ENCODE data around the gene C6orf62. TPM values are rescaled to one million over a fixed set of nuclear protein-coding genes. Genes with fewer than 3 reads are reported as not detected.
"Not testable (repeated sequence)": the region's sequence is repeated elsewhere in the genome, so short reads cannot be mapped to it uniquely, and the experiment has no call there.

C6orf62 gene
- total and polyA plus RNA-seq, 8 donors: 33.7 to 85.6 (median 49.1) TPM

DNA sequence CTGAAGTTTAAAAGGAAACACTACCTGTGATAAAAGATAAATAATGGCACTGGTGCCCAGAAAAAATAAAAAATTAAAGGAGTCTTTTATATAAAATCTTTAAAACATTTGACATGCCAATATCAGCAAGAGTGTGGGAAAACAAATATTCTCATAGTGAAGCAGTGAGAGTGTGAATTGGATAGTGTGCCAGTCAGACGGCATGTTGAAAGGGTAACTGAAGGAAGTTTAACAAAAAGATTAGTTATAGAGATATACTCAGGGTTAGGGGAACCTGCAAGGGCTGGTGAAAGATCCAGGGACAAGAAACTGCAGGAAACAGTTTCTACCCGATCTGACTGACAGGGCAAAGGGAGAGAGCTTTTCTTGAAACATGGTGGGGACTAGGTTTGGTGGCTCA, 33.5 kb upstream of the C6orf62 start:
- H3K27me3 ChIP-seq: no peaks in the 10 kb centered on the region
- 8 to 17% methylated on average over 2 of the region's 2 CpGs for WGBS, 2 donors
- peak; percentile 43 to 91 (median 83) for ATAC-seq
- peaks cover 0 to 25% (median 7%) of the 10 kb centered on the region in 3 donors for H3K4me1 ChIP-seq
- H3K36me3 ChIP-seq: no peaks in the 10 kb centered on the region
- no peak overlapping the region for H3K4me3 ChIP-seq
- no peak for DNase-seq
- H3K9me3 ChIP-seq: no peaks in the 10 kb centered on the region
- no peak for FAIRE-seq
- TF ChIP-seq, protein P1, sequence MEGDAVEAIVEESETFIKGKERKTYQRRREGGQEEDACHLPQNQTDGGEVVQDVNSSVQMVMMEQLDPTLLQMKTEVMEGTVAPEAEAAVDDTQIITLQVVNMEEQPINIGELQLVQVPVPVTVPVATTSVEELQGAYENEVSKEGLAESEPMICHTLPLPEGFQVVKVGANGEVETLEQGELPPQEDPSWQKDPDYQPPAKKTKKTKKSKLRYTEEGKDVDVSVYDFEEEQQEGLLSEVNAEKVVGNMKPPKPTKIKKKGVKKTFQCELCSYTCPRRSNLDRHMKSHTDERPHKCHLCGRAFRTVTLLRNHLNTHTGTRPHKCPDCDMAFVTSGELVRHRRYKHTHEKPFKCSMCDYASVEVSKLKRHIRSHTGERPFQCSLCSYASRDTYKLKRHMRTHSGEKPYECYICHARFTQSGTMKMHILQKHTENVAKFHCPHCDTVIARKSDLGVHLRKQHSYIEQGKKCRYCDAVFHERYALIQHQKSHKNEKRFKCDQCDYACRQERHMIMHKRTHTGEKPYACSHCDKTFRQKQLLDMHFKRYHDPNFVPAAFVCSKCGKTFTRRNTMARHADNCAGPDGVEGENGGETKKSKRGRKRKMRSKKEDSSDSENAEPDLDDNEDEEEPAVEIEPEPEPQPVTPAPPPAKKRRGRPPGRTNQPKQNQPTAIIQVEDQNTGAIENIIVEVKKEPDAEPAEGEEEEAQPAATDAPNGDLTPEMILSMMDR (IDR thresholded peaks at IDR 0.05): no peak
- intact Hi-C loops (cut with DNase I): no loop called here
- peak overlapping the region in 2 of 4 donors; percentile 3 to 23 for H3K27ac ChIP-seq

DNA sequence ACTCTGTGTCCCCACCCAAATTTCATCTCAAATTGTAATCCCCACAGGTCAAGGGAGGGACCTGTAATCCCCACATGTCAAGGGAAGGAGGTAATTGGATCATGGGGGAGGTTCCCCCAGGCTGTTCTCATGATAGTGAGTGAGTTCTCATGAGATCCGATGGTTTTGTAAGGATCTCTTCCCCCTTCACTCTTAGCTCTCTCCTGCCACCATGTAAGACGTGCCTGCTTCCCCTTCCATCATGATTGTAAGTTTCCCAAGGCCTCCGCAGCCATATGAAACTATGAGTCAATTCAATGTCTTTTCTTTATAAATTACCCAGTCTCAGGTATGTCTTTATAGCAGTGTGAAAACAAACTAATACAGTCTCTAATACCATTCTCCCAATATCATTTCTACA, 31.9 kb upstream of the C6orf62 start:
- H3K27ac ChIP-seq; DNase-seq; intact Hi-C loops (cut with DNase I); ATAC-seq; H3K4me3 ChIP-seq; H3K9me3 ChIP-seq; FAIRE-seq; H3K36me3 ChIP-seq; H3K27me3 ChIP-seq: not testable (repeated sequence)
- 92 to 100% methylated on average over 3 of the region's 3 CpGs for WGBS, 2 donors
- H3K4me1 ChIP-seq: peaks cover 0 to 25% (median 7%) of the 10 kb centered on the region in 3 donors

DNA sequence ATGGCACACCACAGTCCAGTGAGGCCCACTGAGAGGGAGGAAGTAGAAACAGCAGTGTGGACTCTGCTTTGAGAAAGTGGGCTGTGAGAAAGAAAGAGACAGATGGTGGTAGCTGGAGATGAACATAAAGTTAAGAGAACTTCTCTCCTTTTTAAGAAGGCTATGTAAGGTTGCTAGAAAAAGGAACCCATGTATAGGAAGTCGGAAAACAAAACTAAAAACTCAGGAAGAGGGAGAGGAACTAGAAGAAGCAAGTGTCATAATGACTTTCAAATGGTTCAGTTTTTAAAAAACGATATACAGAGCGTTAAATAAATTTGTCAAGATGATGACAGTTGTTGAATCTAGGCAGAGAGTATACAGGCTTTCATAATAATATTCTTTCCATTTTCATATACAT, 30.3 kb upstream of the C6orf62 start:
- no peak overlapping the region for H3K27ac ChIP-seq

DNA sequence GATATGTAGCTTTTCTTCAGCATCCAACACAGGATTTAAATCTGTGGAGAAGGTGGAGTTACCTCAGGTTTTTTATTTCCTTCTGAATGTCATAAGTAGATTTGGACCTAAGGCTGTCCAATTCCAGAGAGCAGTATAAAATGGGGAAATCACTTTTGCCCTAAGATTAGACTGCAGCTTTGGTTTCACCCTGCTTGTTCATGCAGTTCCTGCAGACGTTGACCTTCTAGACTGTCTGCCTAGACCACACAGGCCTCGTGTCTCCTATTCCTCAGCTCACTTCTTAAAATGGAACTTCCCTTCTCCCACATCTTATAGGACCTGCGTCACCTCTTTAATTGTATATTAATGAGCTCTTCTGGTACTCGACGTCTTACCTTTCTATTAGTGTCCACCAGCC, 26.0 kb upstream of the C6orf62 start:
- 78 to 91% methylated on average over 5 of the region's 5 CpGs for WGBS, 2 donors
- Histone ChIP-seq H3K4me1 (peaks cover 0 to 10% (median 0%) of the 10 kb centered on the region in 3 donors), H3K27ac (peak overlapping the region in 1 of 4 donors; percentile 44), H3K36me3 (no peaks in the 10 kb centered on the region), H3K27me3 (no peaks in the 10 kb centered on the region), H3K4me3 (no peak overlapping the region), H3K9me3 (no peaks in the 10 kb centered on the region)
- ATAC-seq (peak in 2 of 4 donors; percentile 48 to 67), FAIRE-seq (no peak), DNase-seq (no peak)
- intact Hi-C loops (cut with DNase I): no loop called here
- TF ChIP-seq, protein P1 (IDR thresholded peaks at IDR 0.05): no peak

More for the DNA sequence above, 30.3 kb upstream of the C6orf62 start:
- H3K9me3 ChIP-seq: no peaks in the 10 kb centered on the region
- no peaks in the 10 kb centered on the region for H3K36me3 ChIP-seq
- DNase-seq (no peak), FAIRE-seq (no peak), ATAC-seq (no peak)
- no peaks in the 10 kb centered on the region for H3K27me3 ChIP-seq
- intact Hi-C loops (cut with DNase I): no loop called here
- H3K4me3 ChIP-seq: no peak overlapping the region
- peaks cover 0 to 20% (median 7%) of the 10 kb centered on the region in 3 donors for H3K4me1 ChIP-seq
- WGBS, 2 donors: 78 to 86% methylated on average over 3 of the region's 3 CpGs
- TF ChIP-seq, protein P1 (IDR thresholded peaks at IDR 0.05): no peak

DNA sequence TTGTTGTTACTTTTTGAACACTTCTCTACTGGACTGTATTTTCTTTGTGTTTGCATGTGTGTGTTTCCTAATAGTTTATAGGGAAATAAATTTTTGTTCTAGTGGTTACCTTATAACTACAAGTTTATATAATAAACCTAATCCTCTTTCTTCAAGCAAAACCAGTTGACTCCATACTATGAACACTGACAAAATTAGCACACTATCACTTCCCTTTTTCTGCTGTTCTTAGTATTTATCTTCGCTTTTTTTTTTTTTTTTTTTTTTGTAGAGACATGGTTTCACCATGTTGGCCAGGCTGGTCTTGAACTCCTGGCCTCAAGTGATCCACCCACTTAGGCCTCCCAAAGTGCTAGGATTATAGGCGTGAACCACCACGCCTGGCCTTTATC, 25.0 kb upstream of the C6orf62 start:
- H3K27ac ChIP-seq: peak overlapping the region in 2 of 4 donors; percentile 38 to 60
- no peak for DNase-seq
- H3K27me3 ChIP-seq: no peaks in the 10 kb centered on the region
- no peak for FAIRE-seq
- H3K9me3 ChIP-seq: no peaks in the 10 kb centered on the region
- H3K4me1 ChIP-seq: peaks cover 0 to 10% (median 3%) of the 10 kb centered on the region in 3 donors
- TF ChIP-seq, protein P1 (IDR thresholded peaks at IDR 0.05): no peak
- no peaks in the 10 kb centered on the region for H3K36me3 ChIP-seq
- 78 to 79% methylated on average over 3 of the region's 3 CpGs for WGBS, 2 donors
- ATAC-seq: peak in 2 of 4 donors; percentile 28 to 39
- intact Hi-C loops (cut with DNase I): no loop called here
- no peak overlapping the region for H3K4me3 ChIP-seq
